Muscle layer of duodenum (tissue), 2 donors: Measurements from ENCODE around the gene CCT8.

Source experiments
- H3K27ac ChIP-seq: one replicate; pipeline ENCODE4 v1.7.0; 2013; ENCODE audit warnings: mild to moderate bottlenecking, low read length
- H3K27me3 ChIP-seq: one replicate; pipeline ENCODE4 v1.7.0; 2013; ENCODE audit warnings: low read depth, mild to moderate bottlenecking, control low read depth, low read length
- H3K36me3 ChIP-seq, 2 donors: one replicate each; pipeline ENCODE4 v1.7.0; 2013; ENCODE audit warnings: low read length in 2 of 2, control low read depth in 1 of 2, mild to moderate bottlenecking in 1 of 2; ENCODE audit not compliant: insufficient read depth in 2 of 2, control insufficient read depth in 1 of 2
- H3K4me1 ChIP-seq, 2 donors: one replicate each; pipeline ENCODE4 v1.7.0; 2013; ENCODE audit warnings: low read length in 2 of 2, mild to moderate bottlenecking in 2 of 2, control low read depth in 1 of 2, moderate library complexity in 1 of 2; ENCODE audit not compliant: insufficient read depth in 2 of 2, control insufficient read depth in 1 of 2
- H3K4me3 ChIP-seq, 2 donors: one replicate each; pipeline ENCODE4 v1.7.0; 2013; ENCODE audit warnings: low read length in 2 of 2, low read depth in 1 of 2, mild to moderate bottlenecking in 1 of 2
- H3K9me3 ChIP-seq, 2 donors: one replicate each; pipeline ENCODE4 v1.7.0; 2013; ENCODE audit warnings: low read length in 2 of 2, control low read depth in 1 of 2, mild to moderate bottlenecking in 1 of 2; ENCODE audit not compliant: control insufficient read depth in 1 of 2
- donor health status: healthy.

CCT8 gene

GRCh38 chr21:29075706-29076466 is 2.4 kb upstream of the CCT8 start:
- Histone ChIP-seq H3K4me1 (peaks cover 17 to 22% of the 10 kb centered on the region in 2 donors), H3K27me3 (no peaks in the 10 kb centered on the region), H3K36me3 (no peaks in the 10 kb centered on the region), H3K9me3 (no peaks in the 10 kb centered on the region), H3K27ac (peak overlapping the region; percentile 19), H3K4me3 (peak overlapping the region; percentile 40 to 72)

DNA sequence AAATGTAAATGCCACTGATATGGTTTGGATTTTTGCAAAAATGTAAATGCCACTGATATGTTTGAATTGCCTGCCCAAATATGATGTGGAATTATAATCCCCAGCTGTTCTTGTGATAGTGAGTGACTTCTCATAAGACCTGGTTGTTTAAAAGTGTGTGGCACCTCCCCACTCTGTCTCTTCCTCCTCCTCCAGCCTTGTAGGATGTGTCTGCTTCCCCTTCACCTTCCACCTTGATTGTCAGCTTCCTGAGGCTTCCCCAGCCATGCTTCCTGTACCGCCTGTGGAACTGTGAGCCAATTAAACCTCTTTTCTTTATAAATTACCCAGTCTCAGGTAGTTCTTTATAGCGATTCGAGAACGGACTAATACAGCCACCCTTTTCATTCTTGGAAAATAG is 1.3 kb upstream of the CCT8 start:
- Histone ChIP-seq H3K27ac (no peak overlapping the region), H3K4me1 (peaks cover 17 to 22% of the 10 kb centered on the region in 2 donors), H3K36me3 (no peaks in the 10 kb centered on the region), H3K9me3 (no peaks in the 10 kb centered on the region), H3K4me3 (no peak overlapping the region), H3K27me3 (no peaks in the 10 kb centered on the region)

DNA sequence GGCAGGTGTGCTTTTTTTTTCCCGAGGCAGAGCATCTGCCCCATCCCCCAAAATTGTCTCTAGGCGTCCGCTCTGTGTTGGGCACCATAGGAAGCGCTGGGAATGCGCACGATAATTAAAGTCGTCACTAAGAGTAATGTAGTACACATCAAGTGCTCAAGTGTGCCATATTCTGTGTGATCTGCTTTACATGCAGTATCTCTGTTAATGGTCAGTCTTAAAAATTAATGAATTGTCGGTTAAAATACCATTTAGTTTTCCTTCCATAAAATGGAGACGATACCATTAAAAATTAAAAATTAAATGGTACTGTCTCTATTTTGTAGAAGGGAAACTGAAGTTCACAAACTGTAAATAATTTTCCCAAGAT is 544 bp upstream of the CCT8 start:
- Histone ChIP-seq H3K27ac (peak overlapping the region; percentile 98), H3K36me3 (peaks cover 0 to 1% of the 10 kb centered on the region in 2 donors), H3K4me3 (peak overlapping the region; percentile 82 to 95), H3K9me3 (no peaks in the 10 kb centered on the region), H3K27me3 (no peaks in the 10 kb centered on the region), H3K4me1 (peaks cover 16 to 22% of the 10 kb centered on the region in 2 donors)

DNA sequence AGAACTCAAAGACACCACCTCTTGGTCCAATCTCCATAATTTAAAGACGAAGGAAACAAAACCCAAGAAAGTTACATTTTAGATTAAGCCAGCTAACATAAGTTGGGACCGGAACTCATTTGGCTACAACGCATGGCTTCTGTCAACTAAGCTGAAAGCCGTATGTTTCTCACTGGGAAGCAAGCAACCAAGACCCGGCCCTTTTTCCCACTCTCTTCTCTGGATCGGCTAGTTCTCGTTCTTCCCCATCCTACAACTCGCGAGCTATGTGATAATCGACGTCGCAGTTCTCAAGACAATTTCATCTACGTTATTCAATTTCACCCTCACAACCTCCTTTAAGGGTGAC is 601 bp downstream of the CCT8 start:
- peaks cover 4 to 8% of the 10 kb centered on the region in 2 donors for H3K36me3 ChIP-seq
- H3K27ac ChIP-seq = peak overlapping the region; percentile 98
- H3K27me3 ChIP-seq = no peaks in the 10 kb centered on the region
- peaks cover 12 to 18% of the 10 kb centered on the region in 2 donors for H3K4me1 ChIP-seq
- no peaks in the 10 kb centered on the region for H3K9me3 ChIP-seq
- H3K4me3 ChIP-seq = peak overlapping the region; percentile 82 to 95

DNA sequence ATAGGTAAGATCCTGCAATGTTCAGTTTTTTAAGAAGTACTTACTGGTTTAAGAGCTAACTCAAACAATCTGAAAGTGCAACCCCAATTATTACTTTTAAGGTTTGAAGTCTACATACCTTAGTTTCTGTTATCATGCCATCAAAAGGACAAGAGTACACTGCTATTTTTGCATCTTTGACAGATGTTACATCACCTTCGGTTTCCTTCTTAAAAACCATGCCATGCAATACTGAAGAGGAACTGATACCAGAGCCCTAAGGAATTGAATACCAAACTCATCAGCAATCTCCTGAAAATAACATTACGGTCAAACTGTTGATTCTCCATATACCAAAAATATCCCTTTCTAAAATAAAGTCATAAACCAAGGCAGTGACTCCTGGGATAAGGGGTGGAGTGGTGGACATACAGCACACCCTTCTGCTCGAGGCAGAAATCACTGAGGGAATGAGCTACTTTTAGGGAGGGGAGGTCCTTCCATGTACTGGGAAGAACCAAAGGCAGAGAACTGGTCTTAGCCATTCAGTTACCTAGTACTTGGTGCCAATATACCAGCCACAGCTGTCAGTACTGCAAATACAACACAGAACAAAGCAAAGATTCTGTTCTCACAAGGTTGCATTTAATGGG is 8.5 kb downstream of the CCT8 start:
- Histone ChIP-seq H3K9me3 (no peaks in the 10 kb centered on the region), H3K36me3 (peaks cover 63 to 82% of the 10 kb centered on the region in 2 donors), H3K27me3 (no peaks in the 10 kb centered on the region), H3K4me1 (no peaks in the 10 kb centered on the region), H3K4me3 (no peak overlapping the region), H3K27ac (no peak overlapping the region)

GRCh38 chr21:29056538-29057050 is 16.9 kb downstream of the CCT8 start:
- H3K4me1 ChIP-seq = no peaks in the 10 kb centered on the region

GRCh38 chr21:29056005-29056404 is 17.4 kb downstream of the CCT8 start:
- no peak overlapping the region for H3K27ac ChIP-seq
- H3K4me1 ChIP-seq = no peaks in the 10 kb centered on the region
- no peak overlapping the region for H3K4me3 ChIP-seq
- H3K36me3 ChIP-seq = peaks cover 55 to 81% of the 10 kb centered on the region in 2 donors
- H3K9me3 ChIP-seq = no peaks in the 10 kb centered on the region
- no peaks in the 10 kb centered on the region for H3K27me3 ChIP-seq

More at GRCh38 chr21:29056538-29057050, 16.9 kb downstream of the CCT8 start:
- H3K9me3 ChIP-seq = no peaks in the 10 kb centered on the region
- no peak overlapping the region for H3K27ac ChIP-seq
- no peak overlapping the region for H3K4me3 ChIP-seq
- H3K36me3 ChIP-seq = peaks cover 60 to 81% of the 10 kb centered on the region in 2 donors
- no peaks in the 10 kb centered on the region for H3K27me3 ChIP-seq

GRCh38 chr21:29055080-29055479 is 18.4 kb downstream of the CCT8 start:
- Histone ChIP-seq H3K4me1 (no peaks in the 10 kb centered on the region), H3K27me3 (no peaks in the 10 kb centered on the region), H3K9me3 (no peaks in the 10 kb centered on the region), H3K27ac (no peak overlapping the region), H3K4me3 (no peak overlapping the region), H3K36me3 (peaks cover 58 to 82% of the 10 kb centered on the region in 2 donors)

DNA sequence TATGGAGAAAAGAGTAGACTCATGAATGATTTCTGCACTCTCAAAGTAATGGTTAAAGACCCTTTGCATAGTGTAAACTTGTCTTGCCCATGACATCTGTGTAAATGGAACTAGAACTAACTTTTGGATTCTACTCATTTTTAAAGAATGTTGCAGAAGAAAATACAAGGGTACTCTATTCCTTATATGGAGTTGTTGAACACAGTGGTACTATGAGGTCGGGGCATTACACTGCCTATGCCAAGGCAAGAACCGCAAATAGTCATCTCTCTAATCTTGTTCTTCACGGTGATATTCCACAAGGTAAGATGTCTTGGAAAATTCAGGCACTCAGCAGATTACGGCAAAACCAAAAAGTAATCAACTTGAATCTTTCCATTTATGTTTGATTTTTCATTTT is 19.8 kb downstream of the CCT8 start:
- no peaks in the 10 kb centered on the region for H3K4me1 ChIP-seq
- peaks cover 57 to 84% of the 10 kb centered on the region in 2 donors for H3K36me3 ChIP-seq
- H3K4me3 ChIP-seq = no peak overlapping the region
- no peaks in the 10 kb centered on the region for H3K27me3 ChIP-seq
- no peaks in the 10 kb centered on the region for H3K9me3 ChIP-seq
- H3K27ac ChIP-seq = no peak overlapping the region

DNA sequence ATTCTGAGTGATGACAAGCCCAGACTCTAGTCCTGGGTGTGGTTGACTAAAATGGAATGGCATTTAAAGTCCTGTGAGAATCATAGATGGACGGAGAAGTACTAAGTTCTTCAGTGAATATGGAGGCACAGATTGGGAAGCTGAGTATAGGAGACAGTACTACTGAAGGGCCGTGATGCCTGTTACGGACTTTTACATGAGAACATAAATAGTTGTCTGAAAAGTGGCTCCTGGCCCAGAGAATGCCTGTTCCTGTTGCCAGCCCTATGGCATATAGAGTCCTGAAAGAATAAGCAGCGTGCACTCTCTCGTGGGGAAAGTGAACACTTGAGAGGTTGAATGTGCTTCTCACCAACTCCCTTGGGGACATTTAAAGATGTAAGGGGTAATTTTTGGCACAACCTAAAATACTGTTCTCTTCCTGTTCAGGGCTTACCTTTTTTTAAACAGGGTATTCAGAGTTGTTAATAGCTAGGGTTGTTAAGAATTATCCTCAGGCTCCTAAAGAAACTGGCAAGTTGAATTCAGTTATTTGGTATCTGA is 20.4 kb downstream of the CCT8 start:
- no peaks in the 10 kb centered on the region for H3K27me3 ChIP-seq
- H3K4me3 ChIP-seq = no peak overlapping the region
- peaks cover 61 to 83% of the 10 kb centered on the region in 2 donors for H3K36me3 ChIP-seq
- no peaks in the 10 kb centered on the region for H3K9me3 ChIP-seq
- H3K4me1 ChIP-seq = no peaks in the 10 kb centered on the region
- H3K27ac ChIP-seq = no peak overlapping the region

DNA sequence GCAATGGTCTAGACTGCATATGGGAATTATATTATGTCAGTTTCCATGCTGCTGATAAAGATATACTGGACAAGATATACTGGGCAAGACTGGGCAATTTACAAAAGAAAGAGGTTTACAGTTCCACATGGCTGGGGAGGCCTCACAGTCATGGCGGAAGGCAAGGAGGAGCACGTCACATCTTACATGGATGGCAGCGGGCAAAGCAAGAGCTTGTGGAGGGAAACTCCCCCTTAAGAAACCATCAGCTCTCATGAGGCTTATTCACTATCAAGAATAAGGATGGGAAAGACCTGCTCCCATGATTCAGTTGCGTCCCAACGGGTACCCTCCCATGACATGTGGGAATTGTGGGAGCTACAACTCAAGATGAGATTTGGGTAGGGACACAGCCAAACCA is 21.2 kb downstream of the CCT8 start:
- H3K4me1 ChIP-seq = no peaks in the 10 kb centered on the region
- no peaks in the 10 kb centered on the region for H3K27me3 ChIP-seq
- H3K36me3 ChIP-seq = peaks cover 65 to 82% of the 10 kb centered on the region in 2 donors
- no peak overlapping the region for H3K4me3 ChIP-seq
- H3K27ac ChIP-seq = no peak overlapping the region
- no peaks in the 10 kb centered on the region for H3K9me3 ChIP-seq
